NB4 (cell line): ENCODE results near the gene GMCL1.

Source experiments
- MYC ChIP-seq: IDR thresholded peaks from 2 replicates; pipeline ENCODE4 v1.6.1; 2011; ENCODE audit warnings: low read depth, low read length
- POLR2A ChIP-seq: IDR thresholded peaks from 2 replicates; pipeline ENCODE4 v1.6.1; 2011; ENCODE audit warnings: mild to moderate bottlenecking; ENCODE audit not compliant: insufficient read length; ENCODE audit errors: extremely low read depth
- TF ChIP-seq, protein P1 (sequence below): IDR thresholded peaks from one replicate; pipeline ENCODE4 v1.5.1; 2012; ENCODE audit warnings: low read depth, low read length

DNA sequence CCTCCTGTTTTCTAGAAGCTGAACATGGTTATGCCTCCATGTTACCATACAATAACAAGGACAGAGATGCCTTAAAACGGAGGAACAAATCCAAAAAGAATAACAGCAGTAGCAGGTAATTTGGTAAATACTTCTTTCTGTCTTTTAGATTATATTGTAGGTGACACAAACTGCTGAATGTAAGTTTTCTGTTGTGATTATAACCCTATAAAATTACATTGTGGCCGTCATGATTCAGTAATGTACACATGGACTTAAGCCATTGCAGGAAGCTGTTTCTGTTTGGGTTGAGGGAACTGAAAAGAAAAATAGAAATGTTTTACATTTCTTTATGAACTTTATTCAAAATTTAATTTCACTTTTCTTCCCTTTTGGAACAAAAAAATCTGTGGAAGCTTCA, 86.6 kb downstream of the GMCL1 start:
- TF ChIP-seq POLR2A (no peak), MYC (no peak)
- TF ChIP-seq, protein P1, sequence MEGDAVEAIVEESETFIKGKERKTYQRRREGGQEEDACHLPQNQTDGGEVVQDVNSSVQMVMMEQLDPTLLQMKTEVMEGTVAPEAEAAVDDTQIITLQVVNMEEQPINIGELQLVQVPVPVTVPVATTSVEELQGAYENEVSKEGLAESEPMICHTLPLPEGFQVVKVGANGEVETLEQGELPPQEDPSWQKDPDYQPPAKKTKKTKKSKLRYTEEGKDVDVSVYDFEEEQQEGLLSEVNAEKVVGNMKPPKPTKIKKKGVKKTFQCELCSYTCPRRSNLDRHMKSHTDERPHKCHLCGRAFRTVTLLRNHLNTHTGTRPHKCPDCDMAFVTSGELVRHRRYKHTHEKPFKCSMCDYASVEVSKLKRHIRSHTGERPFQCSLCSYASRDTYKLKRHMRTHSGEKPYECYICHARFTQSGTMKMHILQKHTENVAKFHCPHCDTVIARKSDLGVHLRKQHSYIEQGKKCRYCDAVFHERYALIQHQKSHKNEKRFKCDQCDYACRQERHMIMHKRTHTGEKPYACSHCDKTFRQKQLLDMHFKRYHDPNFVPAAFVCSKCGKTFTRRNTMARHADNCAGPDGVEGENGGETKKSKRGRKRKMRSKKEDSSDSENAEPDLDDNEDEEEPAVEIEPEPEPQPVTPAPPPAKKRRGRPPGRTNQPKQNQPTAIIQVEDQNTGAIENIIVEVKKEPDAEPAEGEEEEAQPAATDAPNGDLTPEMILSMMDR = no peak
